Spleen (tissue), 11 donors: ENCODE results near the gene KCNH6. TPM values are rescaled to one million over a fixed set of nuclear protein-coding genes. Genes with fewer than 3 reads are reported as not detected.

Experiments
- DNase-seq: peaks from one replicate; pipeline ENCODE4 v3.0.0-alpha.2; 2020
- H3K27ac ChIP-seq, 8 donors: fragments of 200-600 bp; sonication (generic) in 7 of 8; 1 replicate in 4 of 8; 2 replicates in 4 of 8; pipeline versions ENCODE4 v1.5.0 to v1.8.0; 2016 to 2021; ENCODE audit warnings: inconsistent platforms in 4 of 8, mild to moderate bottlenecking in 4 of 8, moderate library complexity in 1 of 8
- H3K27me3 ChIP-seq, 7 donors: fragments of 200-600 bp; sonication (generic) in 6 of 7; replicated peaks in 1 of 7; 1 replicate in 4 of 7; 2 replicates in 3 of 7; pipeline versions ENCODE4 v1.5.0 to v1.8.0; 2016 to 2021; ENCODE audit warnings: inconsistent platforms in 3 of 7, mild to moderate bottlenecking in 1 of 7
- H3K36me3 ChIP-seq, 6 donors: fragments of 200-600 bp; sonication (generic) in 5 of 6; 1 replicate in 4 of 6; 2 replicates in 2 of 6; pipeline versions ENCODE4 v1.5.0 to v1.8.0; 2016 to 2021; ENCODE audit warnings: inconsistent platforms in 2 of 6
- H3K4me1 ChIP-seq, 6 donors: fragments of 200-600 bp; sonication (generic) in 5 of 6; 1 replicate in 3 of 6; 2 replicates in 3 of 6; pipeline versions ENCODE4 v1.5.0 to v1.8.0; 2016 to 2021; ENCODE audit warnings: inconsistent platforms in 3 of 6
- H3K4me3 ChIP-seq, 8 donors: fragments of 200-600 bp; sonication (generic) in 7 of 8; 1 replicate in 4 of 8; 2 replicates in 4 of 8; pipeline versions ENCODE4 v1.5.0 to v1.8.0; 2016 to 2021; ENCODE audit warnings: inconsistent platforms in 4 of 8, mild to moderate bottlenecking in 4 of 8, moderate library complexity in 2 of 8
- H3K9me3 ChIP-seq, 8 donors: fragments of 200-600 bp; sonication (generic) in 7 of 8; 1 replicate in 4 of 8; 2 replicates in 4 of 8; pipeline versions ENCODE4 v1.5.0 to v1.8.0; 2016 to 2021; ENCODE audit warnings: inconsistent platforms in 4 of 8
- POLR2A ChIP-seq, 3 donors: fragments of 450-650 bp; IDR thresholded peaks; one replicate each; pipeline ENCODE4 v1.5.1; 2017; ENCODE audit warnings: antibody characterized with exemption in 3 of 3, mild to moderate bottlenecking in 1 of 3
- POLR2AphosphoS5 ChIP-seq, 3 donors: sonication (generic); formaldehyde crosslinking; IDR thresholded peaks; one replicate each; pipeline ENCODE4 v1.5.1; 2017; ENCODE audit warnings: antibody characterized with exemption in 3 of 3
- WGBS, 5 donors: extraction: QIAGEN DNeasy Blood & Tissue Kit in 3 of 5; methylation state at CpG; one replicate each; pipeline versions ENCODE4 v1.1.5 to v1.1.7; 2013 to 2018; 5-methylcytosine and 5-hydroxymethylcytosine counted together
- intact Hi-C: fragments of 100-400 bp; cut with DNase I; formaldehyde crosslinking; loops from one replicate; pipeline ENCODE4 v1.15.0; 2023; ENCODE audit warnings: low total_unique reads
- polyA plus RNA-seq, 3 donors: library from polyadenylated mRNA; stranded (reverse); fragments of 200-250 nt; gene quantifications; one replicate each; pipeline ENCODE4 v1.2.1, GENCODE V29; 2013
- total RNA-seq, 7 donors: library from RNA; depleted of rRNA in 3 of 7; stranded (reverse); fragments of >200 nt in 3 of 7; fragmentation: NEBNext Ultra II Directional in 4 of 7; extraction: Animal tissue kit (Norgen Biotek cat#: 25700) in 4 of 7; gene quantifications; one replicate each; pipeline versions ENCODE4 v1.1.0 to v1.2.1, GENCODE V29; 2016 to 2021
- TF ChIP-seq, protein P1 (sequence below), 11 experiments: fragments of 200-600 bp in 7 of 11; fragments of 450-650 bp in 4 of 11; sonication (generic) in 4 of 11; IDR thresholded peaks in 8 of 11; conservative IDR thresholded peaks in 3 of 11; 1 replicate in 7 of 11; 2 replicates in 4 of 11; pipeline versions ENCODE4 v1.4.0 to v1.8.0; 2016 to 2021; ENCODE audit warnings: antibody characterized with exemption in 11 of 11, inconsistent platforms in 4 of 11, mild to moderate bottlenecking in 1 of 11
- donor health status: healthy with polysubstance abuse.
- donor health status: DM: no; HTN: no; CAD: no; lungs with moderate emphysema.
- donor health status: DM: no; HTN: no; CAD: no.
- donor health status: Bipolar disorder and iron deficiency.
- donor health status: healthy.
- donor health status: DM: no; HTN: no; CAD: no.
- donor health status: DM: yes; HTN: yes; CAD: no.

Gene KCNH6
- total and polyA plus RNA-seq, 10 donors = not detected

DNA sequence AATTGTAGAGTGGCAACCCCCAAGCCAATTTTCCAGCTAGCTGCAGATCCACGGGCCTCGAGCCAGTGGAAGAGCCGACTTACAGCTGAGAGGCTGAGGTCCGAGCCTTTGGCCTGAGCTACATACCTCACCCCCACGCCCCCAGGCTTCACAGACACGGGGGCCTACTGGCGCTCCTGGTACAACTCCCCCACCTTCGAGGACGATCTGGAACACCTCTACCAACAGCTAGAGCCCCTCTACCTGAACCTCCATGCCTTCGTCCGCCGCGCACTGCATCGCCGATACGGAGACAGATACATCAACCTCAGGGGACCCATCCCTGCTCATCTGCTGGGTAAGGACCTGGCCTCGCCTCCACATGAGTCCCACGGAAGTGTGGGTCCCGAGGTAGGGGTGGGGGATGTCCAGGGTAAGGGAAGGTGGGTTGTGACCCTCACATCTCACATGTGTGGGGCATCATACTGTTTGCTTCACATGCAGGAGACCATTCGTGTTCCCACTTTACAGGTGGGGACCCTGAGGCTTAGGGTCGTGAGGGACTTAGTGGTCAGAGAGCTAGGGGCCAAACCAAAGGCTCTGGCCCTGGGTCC is 42.9 kb upstream of the KCNH6 start:
- no peaks in the 10 kb centered on the region for H3K36me3 ChIP-seq
- peak; percentile 31 for DNase-seq
- TF ChIP-seq, protein P1, sequence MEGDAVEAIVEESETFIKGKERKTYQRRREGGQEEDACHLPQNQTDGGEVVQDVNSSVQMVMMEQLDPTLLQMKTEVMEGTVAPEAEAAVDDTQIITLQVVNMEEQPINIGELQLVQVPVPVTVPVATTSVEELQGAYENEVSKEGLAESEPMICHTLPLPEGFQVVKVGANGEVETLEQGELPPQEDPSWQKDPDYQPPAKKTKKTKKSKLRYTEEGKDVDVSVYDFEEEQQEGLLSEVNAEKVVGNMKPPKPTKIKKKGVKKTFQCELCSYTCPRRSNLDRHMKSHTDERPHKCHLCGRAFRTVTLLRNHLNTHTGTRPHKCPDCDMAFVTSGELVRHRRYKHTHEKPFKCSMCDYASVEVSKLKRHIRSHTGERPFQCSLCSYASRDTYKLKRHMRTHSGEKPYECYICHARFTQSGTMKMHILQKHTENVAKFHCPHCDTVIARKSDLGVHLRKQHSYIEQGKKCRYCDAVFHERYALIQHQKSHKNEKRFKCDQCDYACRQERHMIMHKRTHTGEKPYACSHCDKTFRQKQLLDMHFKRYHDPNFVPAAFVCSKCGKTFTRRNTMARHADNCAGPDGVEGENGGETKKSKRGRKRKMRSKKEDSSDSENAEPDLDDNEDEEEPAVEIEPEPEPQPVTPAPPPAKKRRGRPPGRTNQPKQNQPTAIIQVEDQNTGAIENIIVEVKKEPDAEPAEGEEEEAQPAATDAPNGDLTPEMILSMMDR (IDR thresholded peaks at IDR 0.05 in 8 of 11, conservative IDR thresholded peaks at IDR 0.05 in 3 of 11) = no peak
- TF ChIP-seq POLR2AphosphoS5 (IDR thresholded peaks at IDR 0.05) = no peak
- no peak for TF ChIP-seq POLR2A (IDR thresholded peaks at IDR 0.05)
- no peaks in the 10 kb centered on the region for H3K9me3 ChIP-seq
- H3K27ac ChIP-seq = no peak overlapping the region
- 84 to 95% (median 88%) methylated on average over 18 to 21 of the region's 21 CpGs for WGBS, 5 donors
- peaks cover 0 to 78% (median 29%) of the 10 kb centered on the region in 7 donors for H3K27me3 ChIP-seq
- H3K4me3 ChIP-seq = no peak overlapping the region
- intact Hi-C loops = no loop called here
- peaks cover 7 to 42% (median 35%) of the 10 kb centered on the region in 6 donors for H3K4me1 ChIP-seq

DNA sequence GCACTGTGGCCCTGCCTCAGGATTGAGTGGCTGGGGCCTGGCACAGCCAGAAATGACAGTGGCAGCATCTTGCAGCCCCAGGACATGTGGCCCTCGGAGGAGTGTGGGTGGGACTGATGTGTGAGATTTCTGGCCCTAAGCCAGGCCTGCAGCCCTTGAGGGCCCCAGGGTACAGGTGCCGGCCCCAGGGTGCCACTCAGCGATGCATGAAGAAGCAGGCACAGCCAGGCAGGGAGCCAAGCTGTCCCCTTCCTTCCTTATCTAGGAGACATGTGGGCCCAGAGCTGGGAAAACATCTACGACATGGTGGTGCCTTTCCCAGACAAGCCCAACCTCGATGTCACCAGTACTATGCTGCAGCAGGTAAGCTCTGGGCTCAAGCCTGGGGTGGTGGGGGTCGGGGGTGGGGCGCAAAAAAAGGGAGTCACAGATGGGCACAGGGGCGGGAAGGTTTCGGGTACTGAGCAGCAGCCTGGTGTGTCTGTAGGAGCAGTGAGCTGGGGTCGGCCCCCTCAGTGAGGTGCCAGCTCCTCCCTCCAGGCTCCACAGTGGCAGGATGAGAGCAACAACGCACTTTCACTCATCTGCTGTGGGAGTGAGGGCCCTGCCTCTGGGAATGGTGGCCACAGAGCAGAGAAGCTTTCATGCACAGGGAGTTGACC is 42.2 kb upstream of the KCNH6 start:
- no peak for TF ChIP-seq POLR2AphosphoS5 (IDR thresholded peaks at IDR 0.05)
- no peak for TF ChIP-seq POLR2A (IDR thresholded peaks at IDR 0.05)
- no peaks in the 10 kb centered on the region for H3K36me3 ChIP-seq
- H3K27ac ChIP-seq = no peak overlapping the region
- peaks cover 7 to 35% (median 31%) of the 10 kb centered on the region in 6 donors for H3K4me1 ChIP-seq
- intact Hi-C loops = no loop called here
- H3K4me3 ChIP-seq = no peak overlapping the region
- WGBS, 5 donors = 57 to 81% (median 73%) methylated on average over 6 to 11 of the region's 11 CpGs
- peak; percentile 57 for DNase-seq
- H3K27me3 ChIP-seq = peaks cover 0 to 72% (median 28%) of the 10 kb centered on the region in 7 donors
- no peaks in the 10 kb centered on the region for H3K9me3 ChIP-seq

DNA sequence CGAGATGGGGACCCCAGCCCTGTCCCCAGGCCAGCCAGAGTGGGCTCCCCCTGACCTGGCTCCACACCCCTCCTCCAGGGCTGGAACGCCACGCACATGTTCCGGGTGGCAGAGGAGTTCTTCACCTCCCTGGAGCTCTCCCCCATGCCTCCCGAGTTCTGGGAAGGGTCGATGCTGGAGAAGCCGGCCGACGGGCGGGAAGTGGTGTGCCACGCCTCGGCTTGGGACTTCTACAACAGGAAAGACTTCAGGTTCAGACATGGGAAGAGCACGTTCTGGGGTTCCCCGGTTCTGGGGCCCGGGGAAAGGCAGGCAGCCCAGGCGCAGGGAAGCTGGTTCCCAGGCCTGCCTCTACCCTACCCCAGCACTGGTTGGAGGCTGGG is 41.7 kb upstream of the KCNH6 start:
- Histone ChIP-seq H3K9me3 (no peaks in the 10 kb centered on the region), H3K27me3 (peaks cover 0 to 66% (median 27%) of the 10 kb centered on the region in 7 donors), H3K27ac (no peak overlapping the region), H3K4me1 (peaks cover 7 to 30% (median 26%) of the 10 kb centered on the region in 6 donors), H3K4me3 (no peak overlapping the region), H3K36me3 (no peaks in the 10 kb centered on the region)
- no peak for DNase-seq
- intact Hi-C loops = no loop called here
- WGBS, 5 donors = 86 to 94% (median 92%) methylated on average over 12 to 16 of the region's 16 CpGs
- TF ChIP-seq, protein P1 (IDR thresholded peaks at IDR 0.05 in 8 of 11, conservative IDR thresholded peaks at IDR 0.05 in 3 of 11) = no peak
- TF ChIP-seq POLR2AphosphoS5 (IDR thresholded peaks at IDR 0.05) (no peak), POLR2A (IDR thresholded peaks at IDR 0.05) (no peak)

DNA sequence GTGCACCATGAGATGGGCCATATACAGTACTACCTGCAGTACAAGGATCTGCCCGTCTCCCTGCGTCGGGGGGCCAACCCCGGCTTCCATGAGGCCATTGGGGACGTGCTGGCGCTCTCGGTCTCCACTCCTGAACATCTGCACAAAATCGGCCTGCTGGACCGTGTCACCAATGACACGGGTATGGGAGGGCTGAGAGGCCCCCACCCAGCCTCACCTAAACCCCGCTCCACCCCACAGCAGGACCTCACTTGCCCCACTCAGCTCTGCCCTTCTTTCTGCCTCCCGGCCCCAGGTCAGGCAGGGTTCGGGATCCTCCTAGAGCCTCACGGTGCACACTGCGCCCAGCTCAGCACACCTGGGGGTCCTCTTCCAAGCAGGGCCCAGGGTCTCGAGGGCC is 40.6 kb upstream of the KCNH6 start:
- Histone ChIP-seq H3K9me3 (no peaks in the 10 kb centered on the region), H3K27me3 (peaks cover 0 to 56% (median 19%) of the 10 kb centered on the region in 7 donors), H3K4me1 (peaks cover 5 to 19% (median 16%) of the 10 kb centered on the region in 6 donors), H3K36me3 (no peaks in the 10 kb centered on the region), H3K27ac (no peak overlapping the region), H3K4me3 (no peak overlapping the region)
- no peak for DNase-seq
- WGBS, 5 donors = 86 to 94% (median 89%) methylated on average over 16 of the region's 16 CpGs
- intact Hi-C loops = no loop called here
- TF ChIP-seq, protein P1 (IDR thresholded peaks at IDR 0.05 in 8 of 11, conservative IDR thresholded peaks at IDR 0.05 in 3 of 11) = no peak
- TF ChIP-seq POLR2AphosphoS5 (IDR thresholded peaks at IDR 0.05) (no peak), POLR2A (IDR thresholded peaks at IDR 0.05) (no peak)
